Measurements from ENCODE around the gene MAPKBP1. TPM values are rescaled to one million over a fixed set of nuclear protein-coding genes. Genes with fewer than 3 reads are reported as not detected.
A peak's percentile ranks its signal among the peaks of the same experiment; 100 is the strongest.

MAPKBP1 gene
- total RNA-seq, 1 experiment from 2014 or later: 13.7 TPM

GRCh38 chr15:41817327-41817726, 43.0 kb downstream of the MAPKBP1 start:
- Histone ChIP-seq H4K91ac (ENCODE audit: insufficient read length, low read depth, low read length) (no peak overlapping the region), H3K27me3 (ENCODE audit: insufficient read depth, low read length) (no peaks in the 10 kb centered on the region), H2BK20ac (ENCODE audit: low read depth, low read length, poor library complexity, severe bottlenecking) (no peak overlapping the region), H4K20me1 (ENCODE audit: control insufficient read depth, insufficient read depth, insufficient read length) (no peaks in the 10 kb centered on the region), H3K23ac (ENCODE audit: insufficient read length, low read depth, low read length) (no peak overlapping the region), H2BK5ac (ENCODE audit: insufficient read length, low read length) (no peak overlapping the region), H3T11ph (ENCODE audit: low read length) (no peak overlapping the region), H4K5ac (ENCODE audit: insufficient read length, low read depth, low read length) (no peak overlapping the region), H2AFZ (ENCODE audit: low read length) (no peak overlapping the region), H2AK5ac (ENCODE audit: insufficient read length, low read length) (no peak overlapping the region), H4K8ac (replicated peaks; ENCODE audit: insufficient read length, low read depth, low read length) (no peak overlapping the region), H2BK12ac (ENCODE audit: insufficient read length, low read depth, low read length) (no peak overlapping the region), H3K14ac (ENCODE audit: insufficient read depth, low read length) (no peak overlapping the region), H3K23me2 (ENCODE audit: insufficient read length, low read depth, low read length, poor library complexity, severe bottlenecking) (no peaks in the 10 kb centered on the region), H3K9ac (ENCODE audit: extremely low read depth, insufficient read length, low read length) (no peak overlapping the region), H3K4me1 (ENCODE audit: insufficient read depth, low read length) (no peaks in the 10 kb centered on the region), H3K9me3 (ENCODE audit: control insufficient read depth, low read depth, low read length) (no peaks in the 10 kb centered on the region), H3K79me2 (ENCODE audit: insufficient read depth, low read length) (no peaks in the 10 kb centered on the region), H3K79me1 (ENCODE audit: insufficient read depth, low read depth, low read length, poor library complexity, severe bottlenecking) (no peaks in the 10 kb centered on the region), H3K56ac (ENCODE audit: insufficient read length, low read depth, low read length) (no peak overlapping the region), H3K27ac (ENCODE audit: insufficient read length, low read depth, low read length) (no peak overlapping the region), H2BK120ac (ENCODE audit: low read depth, low read length, poor library complexity, severe bottlenecking) (no peak overlapping the region), H2BK15ac (ENCODE audit: low read depth, low read length) (no peak overlapping the region), H3K4ac (ENCODE audit: low read depth, low read length) (no peak overlapping the region), H3K18ac (ENCODE audit: insufficient read length, low read depth, low read length) (no peak overlapping the region), H3K4me2 (ENCODE audit: insufficient read depth, insufficient read length, low read length) (no peak overlapping the region)
- Mint-ChIP-seq H3K4me1 (no peaks in the 10 kb centered on the region), H3K27me3 (ENCODE audit: low read depth) (no peaks in the 10 kb centered on the region), H3K4me3 (no peak overlapping the region), H3K36me3 (ENCODE audit: insufficient read depth in 1 of 3, low read depth in 3 of 3) (peaks cover 3 to 17% (median 3%) of the 10 kb centered on the region in 3 experiments; a peak in 5 of 7 replicates), H3K27ac (peak overlapping the region in 1 of 3 experiments; percentile 12; a peak in 2 of 7 replicates), H3K9me3 (no peaks in the 10 kb centered on the region)
- TF ChIP-seq CTCF (conservative IDR thresholded peaks at IDR 0.05): no peak
- DNase-seq: no peak
- no CpG with 5 or more reads among the region's 14 CpGs for WGBS (ENCODE audit: extremely low coverage, insufficient read length, low lambda C conversion rate)
